KBM-7 (cell line): ENCODE data around the gene RFXAP.
A peak's percentile ranks its signal among the peaks of the same experiment; 100 is the strongest.
"Not testable (repeated sequence)": the region's sequence is repeated elsewhere in the genome, so short reads cannot be mapped to it uniquely, and the experiment has no call there.

Source experiments
- DNase-seq: peaks from one replicate; pipeline ENCODE4 v3.0.0-alpha.2; 2015
- in situ Hi-C: fragments of 300-500 bp; cut with MboI; formaldehyde crosslinking; loops from 2 replicates; pipeline ENCODE4 v1.14.3; 2020; ENCODE audit warnings: low sequenced_read_pairs, low pct_unique_long_range_greater_than_20kb, mixed read lengths

RFXAP gene

GRCh38 chr13:36818804-36819738 is at the start of gene RFXAP:
Gene RFXAP, plus strand, starts transcription at chr13:36819222. Its CDS starts 136 bp downstream, at chr13:36819358.
- in situ Hi-C loops = no loop called here
- DNase-seq = peak; percentile 89

- in situ Hi-C loops = no loop called here
These were observed 49.5 kb upstream of the RFXAP start for GRCh38 chr13:36769545-36769944.

GRCh38 chr13:36770741-36771140 is 48.3 kb upstream of the RFXAP start:
- in situ Hi-C loops = no loop called here
- DNase-seq = no peak

More at GRCh38 chr13:36769545-36769944, 49.5 kb upstream of the RFXAP start:
- no peak for DNase-seq

- DNase-seq = no peak
- in situ Hi-C loops = no loop called here
These were observed 46.2 kb upstream of the RFXAP start for GRCh38 chr13:36772853-36773252.

- in situ Hi-C loops = no loop called here
- DNase-seq = no peak
These were observed 44.1 kb upstream of the RFXAP start for GRCh38 chr13:36774931-36775330.

- in situ Hi-C loops = no loop called here
- DNase-seq = no peak
These were observed 42.8 kb upstream of the RFXAP start for GRCh38 chr13:36776175-36776574.

GRCh38 chr13:36778083-36778671 is 40.8 kb upstream of the RFXAP start:
- in situ Hi-C loops = no loop called here
- DNase-seq = no peak

- DNase-seq = no peak
- in situ Hi-C loops = no loop called here
These were observed 35.1 kb upstream of the RFXAP start for GRCh38 chr13:36783890-36784289.

- DNase-seq, in situ Hi-C loops: not testable (repeated sequence)
These were observed 32.8 kb upstream of the RFXAP start for GRCh38 chr13:36786175-36786574.

- in situ Hi-C loops = no loop called here
- no peak for DNase-seq
These were observed 31.8 kb upstream of the RFXAP start for GRCh38 chr13:36787181-36787580.

- no peak for DNase-seq
These were observed 30.7 kb upstream of the RFXAP start for GRCh38 chr13:36788276-36788675.

GRCh38 chr13:36789061-36789460 is 30.0 kb upstream of the RFXAP start:
- no peak for DNase-seq

More at GRCh38 chr13:36788276-36788675, 30.7 kb upstream of the RFXAP start:
- in situ Hi-C loops = no loop called here

GRCh38 chr13:36789730-36790129 is 29.3 kb upstream of the RFXAP start:
- DNase-seq = no peak
- in situ Hi-C loops = no loop called here

More at GRCh38 chr13:36789061-36789460, 30.0 kb upstream of the RFXAP start:
- in situ Hi-C loops = no loop called here

GRCh38 chr13:36794706-36795105 is 24.3 kb upstream of the RFXAP start:
- in situ Hi-C loops = no loop called here

GRCh38 chr13:36795463-36795862 is 23.6 kb upstream of the RFXAP start:
- in situ Hi-C loops = no loop called here

More at GRCh38 chr13:36794706-36795105, 24.3 kb upstream of the RFXAP start:
- DNase-seq = no peak

GRCh38 chr13:36796052-36796451 is 23.0 kb upstream of the RFXAP start:
- no peak for DNase-seq
- in situ Hi-C loops = no loop called here

More at GRCh38 chr13:36795463-36795862, 23.6 kb upstream of the RFXAP start:
- no peak for DNase-seq

GRCh38 chr13:36801035-36801434 is 18.0 kb upstream of the RFXAP start:
- in situ Hi-C loops = no loop called here
- DNase-seq = no peak

GRCh38 chr13:36804588-36804987 is 14.4 kb upstream of the RFXAP start:
- in situ Hi-C loops = no loop called here
- no peak for DNase-seq

- in situ Hi-C loops = no loop called here
- DNase-seq = no peak
These were observed 12.9 kb upstream of the RFXAP start for GRCh38 chr13:36806102-36806501.

- in situ Hi-C loops = no loop called here
- DNase-seq = no peak
These were observed 11.4 kb upstream of the RFXAP start for GRCh38 chr13:36807616-36808015.
